ENCODE data around the gene NUP133. TPM values are rescaled to one million over a fixed set of nuclear protein-coding genes. Genes with fewer than 3 reads are reported as not detected.

NUP133 gene
- total and polyA plus RNA-seq, 10 of the 15 experiments (the other 5 are each of a cell fraction or from before 2014, with no cell fraction given): 10.9 to 45.4 (median 29.2) TPM

DNA sequence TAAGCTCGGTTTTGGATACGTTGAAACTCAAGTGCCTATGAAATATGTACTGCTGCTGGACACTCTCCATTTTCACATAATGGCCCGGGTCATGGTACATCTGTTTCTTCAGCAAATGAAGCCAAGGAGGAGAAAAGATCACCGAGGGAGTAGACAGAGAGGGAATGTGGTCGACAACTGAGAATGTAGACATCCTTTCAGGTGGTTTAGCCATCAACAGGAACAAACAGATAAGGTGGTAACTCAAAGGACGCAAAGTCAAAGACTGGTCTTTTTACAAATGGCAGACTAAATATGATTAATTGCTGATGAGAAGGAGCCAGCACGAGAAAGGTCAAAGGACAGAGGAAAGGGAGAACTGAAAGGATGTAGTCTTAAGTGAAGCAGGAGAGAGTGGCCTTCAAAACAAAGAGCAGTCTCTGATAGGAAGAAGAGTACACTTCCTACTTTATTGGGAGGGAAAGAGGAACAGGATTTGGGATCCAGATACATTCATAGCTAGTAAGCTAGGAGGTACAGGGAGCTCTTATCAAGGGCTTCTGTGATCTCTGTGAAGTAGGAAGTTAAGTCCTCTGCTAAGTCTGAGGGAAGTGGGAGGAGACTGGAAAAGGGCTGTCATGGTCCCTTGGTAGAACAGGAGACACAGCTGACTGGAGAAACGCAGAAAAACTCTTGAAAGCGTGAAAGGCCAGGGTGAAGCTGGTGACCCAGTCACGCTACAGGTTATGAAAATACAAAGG is 28.3 kb downstream of the NUP133 start (continued):
- TF ChIP-seq ETV6 (conservative IDR thresholded peaks at IDR 0.05 in 1 of 2, IDR thresholded peaks at IDR 0.05 in 1 of 2; ENCODE audit: borderline replicate concordance in 1 of 2, low read depth in 1 of 2): peak in 1 of 2 experiments; percentile 75; a peak in 2 of 4 replicates
- no peak for TF ChIP-seq POLR2A (IDR thresholded peaks at IDR 0.05; ENCODE audit: low read depth, low read length)
- TF ChIP-seq ATF7 (IDR thresholded peaks at IDR 0.05; ENCODE audit: low read depth): 0 out of 2 replicates have a peak, but pooled peaks have one; percentile 16
- no peak for TF ChIP-seq FOXM1 (IDR thresholded peaks at IDR 0.05; ENCODE audit: low read depth, low read length)
- TF ChIP-seq ZNF622 (IDR thresholded peaks at IDR 0.05): no peak
- TF ChIP-seq HCFC1 (IDR thresholded peaks at IDR 0.05; ENCODE audit: low read length): no peak
- no peak for TF ChIP-seq MYB (IDR thresholded peaks at IDR 0.05; ENCODE audit: borderline replicate concordance, low read depth, low read length)
- TF ChIP-seq WRNIP1 (IDR thresholded peaks at IDR 0.05; ENCODE audit: borderline replicate concordance, low read depth, low read length): no peak
- peak; percentile 69 to 70 for TF ChIP-seq IKZF2 (IDR thresholded peaks at IDR 0.05)
- TF ChIP-seq ZBTB40 (IDR thresholded peaks at IDR 0.05; ENCODE audit: borderline replicate concordance): no peak
- no peak for TF ChIP-seq ZNF384 (IDR thresholded peaks at IDR 0.05; ENCODE audit: borderline replicate concordance, low read depth, low read length)
- TF ChIP-seq, protein P1, sequence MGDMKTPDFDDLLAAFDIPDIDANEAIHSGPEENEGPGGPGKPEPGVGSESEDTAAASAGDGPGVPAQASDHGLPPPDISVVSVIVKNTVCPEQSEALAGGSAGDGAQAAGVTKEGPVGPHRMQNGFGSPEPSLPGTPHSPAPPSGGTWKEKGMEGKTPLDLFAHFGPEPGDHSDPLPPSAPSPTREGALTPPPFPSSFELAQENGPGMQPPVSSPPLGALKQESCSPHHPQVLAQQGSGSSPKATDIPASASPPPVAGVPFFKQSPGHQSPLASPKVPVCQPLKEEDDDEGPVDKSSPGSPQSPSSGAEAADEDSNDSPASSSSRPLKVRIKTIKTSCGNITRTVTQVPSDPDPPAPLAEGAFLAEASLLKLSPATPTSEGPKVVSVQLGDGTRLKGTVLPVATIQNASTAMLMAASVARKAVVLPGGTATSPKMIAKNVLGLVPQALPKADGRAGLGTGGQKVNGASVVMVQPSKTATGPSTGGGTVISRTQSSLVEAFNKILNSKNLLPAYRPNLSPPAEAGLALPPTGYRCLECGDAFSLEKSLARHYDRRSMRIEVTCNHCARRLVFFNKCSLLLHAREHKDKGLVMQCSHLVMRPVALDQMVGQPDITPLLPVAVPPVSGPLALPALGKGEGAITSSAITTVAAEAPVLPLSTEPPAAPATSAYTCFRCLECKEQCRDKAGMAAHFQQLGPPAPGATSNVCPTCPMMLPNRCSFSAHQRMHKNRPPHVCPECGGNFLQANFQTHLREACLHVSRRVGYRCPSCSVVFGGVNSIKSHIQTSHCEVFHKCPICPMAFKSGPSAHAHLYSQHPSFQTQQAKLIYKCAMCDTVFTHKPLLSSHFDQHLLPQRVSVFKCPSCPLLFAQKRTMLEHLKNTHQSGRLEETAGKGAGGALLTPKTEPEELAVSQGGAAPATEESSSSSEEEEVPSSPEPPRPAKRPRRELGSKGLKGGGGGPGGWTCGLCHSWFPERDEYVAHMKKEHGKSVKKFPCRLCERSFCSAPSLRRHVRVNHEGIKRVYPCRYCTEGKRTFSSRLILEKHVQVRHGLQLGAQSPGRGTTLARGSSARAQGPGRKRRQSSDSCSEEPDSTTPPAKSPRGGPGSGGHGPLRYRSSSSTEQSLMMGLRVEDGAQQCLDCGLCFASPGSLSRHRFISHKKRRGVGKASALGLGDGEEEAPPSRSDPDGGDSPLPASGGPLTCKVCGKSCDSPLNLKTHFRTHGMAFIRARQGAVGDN (IDR thresholded peaks at IDR 0.05): peak; percentile 14; the same call in 1 of the 2 replicates
- no peak for TF ChIP-seq NKRF (conservative IDR thresholded peaks at IDR 0.05)
- TF ChIP-seq HDAC2 (IDR thresholded peaks at IDR 0.05): no peak
- no peak for TF ChIP-seq KLF5 (IDR thresholded peaks at IDR 0.05; ENCODE audit: partially characterized antibody)
- TF ChIP-seq PKNOX1 (IDR thresholded peaks at IDR 0.05): peak; percentile 75
- TF ChIP-seq, protein P2, sequence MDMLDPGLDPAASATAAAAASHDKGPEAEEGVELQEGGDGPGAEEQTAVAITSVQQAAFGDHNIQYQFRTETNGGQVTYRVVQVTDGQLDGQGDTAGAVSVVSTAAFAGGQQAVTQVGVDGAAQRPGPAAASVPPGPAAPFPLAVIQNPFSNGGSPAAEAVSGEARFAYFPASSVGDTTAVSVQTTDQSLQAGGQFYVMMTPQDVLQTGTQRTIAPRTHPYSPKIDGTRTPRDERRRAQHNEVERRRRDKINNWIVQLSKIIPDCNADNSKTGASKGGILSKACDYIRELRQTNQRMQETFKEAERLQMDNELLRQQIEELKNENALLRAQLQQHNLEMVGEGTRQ (IDR thresholded peaks at IDR 0.05; ENCODE audit: borderline replicate concordance, low read depth, low read length): no peak
